Colonic mucosa (tissue), 4 donors: ENCODE results near the gene MICALL1. TPM values are rescaled to one million over a fixed set of nuclear protein-coding genes. Genes with fewer than 3 reads are reported as not detected.

Experiments used
- DNase-seq: peaks from one replicate; pipeline ENCODE4 v3.0.0-alpha.2; 2020
- H3K27ac ChIP-seq: fragments of 200-600 bp; one replicate; pipeline ENCODE4 v1.8.0; 2021
- H3K27me3 ChIP-seq: fragments of 200-600 bp; one replicate; pipeline ENCODE4 v1.8.0; 2021
- H3K36me3 ChIP-seq: fragments of 200-600 bp; one replicate; pipeline ENCODE4 v1.8.0; 2021
- H3K4me1 ChIP-seq: fragments of 200-600 bp; one replicate; pipeline ENCODE4 v1.8.0; 2021; ENCODE audit warnings: mild to moderate bottlenecking
- H3K4me3 ChIP-seq: fragments of 200-600 bp; one replicate; pipeline ENCODE4 v1.8.0; 2021
- H3K9ac ChIP-seq, 2 donors: one replicate each; pipeline ENCODE4 v1.7.0; 2013; ENCODE audit warnings: control low read depth in 2 of 2, low read depth in 2 of 2, low read length in 2 of 2
- H3K9me3 ChIP-seq: fragments of 200-600 bp; one replicate; pipeline ENCODE4 v1.8.0; 2021
- CTCF ChIP-seq: fragments of 200-600 bp; IDR thresholded peaks from one replicate; pipeline ENCODE4 v1.8.0; 2022; ENCODE audit warnings: antibody characterized with exemption, mild to moderate bottlenecking
- intact Hi-C: fragments of 100-400 bp; cut with DNase I; formaldehyde crosslinking; loops from one replicate; pipeline ENCODE4 v1.14.1; 2022
- total RNA-seq, 2 donors: library from RNA; stranded (reverse); fragmentation: NEBNext Ultra II Directional in 1 of 2; extraction: Animal tissue kit (Norgen Biotek cat#: 25700) in 1 of 2; gene quantifications; one replicate each; pipeline ENCODE4 v1.2.1, GENCODE V29; 2021
- donor health status: healthy.
- donor health status: DM: no; HTN: no; CAD: no.
- donor health status: DM: no; HTN: no; CAD: no.

Gene MICALL1
- total RNA-seq, 2 donors from 2014 or later, result 27.3 TPM

- TF ChIP-seq CTCF, result no peak
- H3K4me3 ChIP-seq, result no peak overlapping the region
- no peak overlapping the region for H3K9ac ChIP-seq
- no peaks in the 10 kb centered on the region for H3K27me3 ChIP-seq
- H3K27ac ChIP-seq, result no peak overlapping the region
- DNase-seq, result no peak
- H3K36me3 ChIP-seq, result peaks cover 4% of the 10 kb centered on the region
- no peaks in the 10 kb centered on the region for H3K9me3 ChIP-seq
- peaks cover 3% of the 10 kb centered on the region for H3K4me1 ChIP-seq
- intact Hi-C loops, result no loop called here
Observed at GRCh38 chr22:37909766-37910165, 3.7 kb downstream of the MICALL1 start.

- H3K36me3 ChIP-seq, result peaks cover 4% of the 10 kb centered on the region
- H3K4me3 ChIP-seq, result no peak overlapping the region
- no peaks in the 10 kb centered on the region for H3K27me3 ChIP-seq
- H3K9ac ChIP-seq, result no peak overlapping the region
- TF ChIP-seq CTCF, result no peak
- H3K4me1 ChIP-seq, result peaks cover 3% of the 10 kb centered on the region
- DNase-seq, result no peak
- intact Hi-C loops, result no loop called here
- H3K9me3 ChIP-seq, result no peaks in the 10 kb centered on the region
- no peak overlapping the region for H3K27ac ChIP-seq
Observed at GRCh38 chr22:37910890-37911672, 5.0 kb downstream of the MICALL1 start.

DNA sequence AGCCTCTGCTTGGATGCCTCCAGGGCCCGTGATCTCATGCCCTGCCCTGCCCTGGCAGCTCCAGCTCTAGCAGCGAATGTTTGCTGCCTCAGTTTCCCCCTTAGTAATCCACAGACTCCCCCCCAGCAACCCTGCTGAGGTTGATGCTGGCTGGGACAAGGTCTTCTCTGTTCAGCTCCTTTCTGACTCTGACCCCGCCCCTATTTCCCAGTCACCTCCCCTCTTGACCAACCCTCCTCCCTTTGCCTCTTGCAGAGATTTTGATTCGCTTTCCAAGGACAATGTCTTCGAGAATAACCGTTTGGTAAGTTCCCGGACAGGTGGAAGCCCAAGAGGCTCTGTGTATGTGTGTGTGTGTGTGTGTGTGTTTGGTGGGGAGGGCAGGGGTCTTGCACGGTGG, 5.6 kb downstream of the MICALL1 start:
- H3K27ac ChIP-seq, result no peak overlapping the region
- peaks cover 4% of the 10 kb centered on the region for H3K36me3 ChIP-seq

DNA sequence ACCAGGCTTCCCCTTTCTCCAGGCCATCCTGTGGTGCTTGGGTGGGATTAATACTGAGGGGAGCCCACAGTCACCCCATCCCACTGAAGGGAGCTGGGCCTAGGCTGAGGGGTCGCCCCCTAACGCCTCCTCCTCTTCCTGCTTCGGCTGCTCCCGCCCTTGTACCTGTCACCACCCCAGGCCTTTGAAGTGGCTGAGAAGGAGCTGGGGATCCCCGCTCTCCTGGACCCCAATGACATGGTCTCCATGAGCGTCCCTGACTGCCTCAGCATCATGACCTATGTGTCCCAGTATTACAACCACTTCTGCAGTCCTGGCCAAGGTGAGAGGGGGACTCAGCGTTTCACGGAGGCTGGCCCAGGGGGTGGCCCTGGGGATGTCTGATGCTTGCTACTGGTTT, 6.1 kb downstream of the MICALL1 start:
- no peaks in the 10 kb centered on the region for H3K9me3 ChIP-seq
- H3K27me3 ChIP-seq, result no peaks in the 10 kb centered on the region
- H3K4me1 ChIP-seq, result peaks cover 3% of the 10 kb centered on the region
- no peak overlapping the region for H3K27ac ChIP-seq
- intact Hi-C loops, result no loop called here
- no peak overlapping the region for H3K9ac ChIP-seq
- TF ChIP-seq CTCF, result no peak
- no peak overlapping the region for H3K4me3 ChIP-seq
- DNase-seq, result no peak
- peaks cover 4% of the 10 kb centered on the region for H3K36me3 ChIP-seq

More for the DNA sequence above, 5.6 kb downstream of the MICALL1 start:
- Histone ChIP-seq H3K4me3 (no peak overlapping the region), H3K9me3 (no peaks in the 10 kb centered on the region), H3K4me1 (peaks cover 3% of the 10 kb centered on the region), H3K27me3 (no peaks in the 10 kb centered on the region), H3K9ac (no peak overlapping the region)
- no peak for DNase-seq
- intact Hi-C loops, result no loop called here
- TF ChIP-seq CTCF, result no peak

GRCh38 chr22:37913233-37913721, 7.2 kb downstream of the MICALL1 start:
- no peaks in the 10 kb centered on the region for H3K9me3 ChIP-seq
- H3K4me3 ChIP-seq, result no peak overlapping the region
- no peak for DNase-seq
- intact Hi-C loops, result no loop called here
- peaks cover 4% of the 10 kb centered on the region for H3K36me3 ChIP-seq
- H3K27me3 ChIP-seq, result no peaks in the 10 kb centered on the region
- no peaks in the 10 kb centered on the region for H3K4me1 ChIP-seq
- TF ChIP-seq CTCF, result no peak
- no peak overlapping the region for H3K9ac ChIP-seq
- H3K27ac ChIP-seq, result no peak overlapping the region
